Keratinocyte (primary cell): ENCODE results near the gene EPAS1. TPM values are rescaled to one million over a fixed set of nuclear protein-coding genes. Genes with fewer than 3 reads are reported as not detected.

ENCODE experiments used
- DNase-seq: peaks from one replicate; pipeline ENCODE4 v3.0.0-alpha.2; 2011; ENCODE audit warnings: low read depth, missing footprints, low spot score
- FAIRE-seq: peaks from 2 replicates; lab custom pipeline; 2011; peaks lifted over from hg19 to GRCh38; lab: Jason Lieb, UNC
- H2AFZ ChIP-seq: 2 replicates; pipeline ENCODE4 v1.6.0; 2012; ENCODE audit warnings: low read length, control low read depth, inconsistent platforms; ENCODE audit not compliant: control insufficient read depth
- H3K27ac ChIP-seq: 2 replicates; pipeline ENCODE4 v1.5.1; 2011; ENCODE audit warnings: low read length; ENCODE audit not compliant: control insufficient read depth, insufficient read depth
- H3K27me3 ChIP-seq: 3 replicates; pipeline ENCODE4 v1.6.0; 2011; ENCODE audit warnings: low read length; ENCODE audit not compliant: control insufficient read depth, insufficient read depth; ENCODE audit errors: extremely low read depth
- H3K36me3 ChIP-seq, 2 experiments: 2 replicates in 1 of 2; 3 replicates in 1 of 2; pipeline ENCODE4 v1.5.1; 2011; ENCODE audit warnings: low read length in 2 of 2, mild to moderate bottlenecking in 1 of 2; ENCODE audit not compliant: control insufficient read depth in 2 of 2, insufficient read depth in 2 of 2; ENCODE audit errors: extremely low read depth in 1 of 2
- H3K4me1 ChIP-seq: 3 replicates; pipeline ENCODE4 v1.5.1; 2011; ENCODE audit warnings: low read length; ENCODE audit not compliant: control insufficient read depth, insufficient read depth; ENCODE audit errors: extremely low read depth
- H3K4me2 ChIP-seq: 3 replicates; pipeline ENCODE4 v1.6.0; 2011; ENCODE audit warnings: low read depth, low read length; ENCODE audit not compliant: control insufficient read depth, insufficient read depth; ENCODE audit errors: extremely low read depth
- H3K4me3 ChIP-seq, 3 experiments: fragments of 200-600 bp in 1 of 3; sonication (generic) in 1 of 3; 2 replicates in 2 of 3; 3 replicates in 1 of 3; pipeline ENCODE4 v1.5.1; 2011 to 2016; ENCODE audit warnings: low read length in 3 of 3, mild to moderate bottlenecking in 3 of 3, control low read depth in 2 of 3, inconsistent platforms in 1 of 3, low read depth in 1 of 3, mixed read lengths in 1 of 3, mixed run types in 1 of 3, moderate library complexity in 1 of 3; ENCODE audit not compliant: control insufficient read depth in 2 of 3, insufficient read depth in 2 of 3; ENCODE audit errors: extremely low read depth in 1 of 3
- H3K79me2 ChIP-seq: 2 replicates; pipeline ENCODE4 v1.6.0; 2012; ENCODE audit warnings: low read length; ENCODE audit not compliant: control insufficient read depth, insufficient read depth
- H3K9ac ChIP-seq: 3 replicates; pipeline ENCODE4 v1.6.0; 2011; ENCODE audit warnings: low read length; ENCODE audit not compliant: control insufficient read depth, insufficient read depth; ENCODE audit errors: extremely low read depth
- H3K9me1 ChIP-seq: 3 replicates; pipeline ENCODE4 v1.6.0; 2011; ENCODE audit warnings: low read length; ENCODE audit not compliant: control insufficient read depth, insufficient read depth; ENCODE audit errors: extremely low read depth
- H3K9me3 ChIP-seq: 2 replicates; pipeline ENCODE4 v1.5.1; 2012; ENCODE audit warnings: low read depth, low read length; ENCODE audit not compliant: control insufficient read depth
- H4K20me1 ChIP-seq: 3 replicates; pipeline ENCODE4 v1.6.0; 2011; ENCODE audit warnings: low read length; ENCODE audit not compliant: control insufficient read depth, insufficient read depth; ENCODE audit errors: extremely low read depth
- EZH2 ChIP-seq: IDR thresholded peaks from one replicate; pipeline ENCODE4 v1.6.1; 2012; ENCODE audit warnings: inconsistent platforms, mild to moderate bottlenecking, low read length, moderate library complexity
- dilution Hi-C: fragments of 300-500 bp; cut with MboI; formaldehyde crosslinking; loops from one replicate; pipeline ENCODE4 v1.7.0; 2020; ENCODE audit warnings: low sequenced_read_pairs; ENCODE audit not compliant: extremely low pct_ligation_motif_present
- polyA plus RNA-seq, 5 experiments: library from polyadenylated mRNA; depleted of rRNA in 3 of 5; stranded (reverse) in 3 of 5; stranded (forward) in 1 of 5; unstranded in 1 of 5; fragments of >200 nt; gene quantifications; 1 replicate in 1 of 5; 2 replicates in 3 of 5; 3 replicates in 1 of 5; pipeline versions ENCODE4 v1.2.1 to v1.2.3, GENCODE V29; 2011 to 2012; ENCODE audit warnings: missing spikeins in 2 of 5, low read depth in 1 of 5, low replicate concordance in 1 of 5
- TF ChIP-seq, protein P1 (sequence below), 3 experiments: IDR thresholded peaks in 1 of 3; conservative IDR thresholded peaks in 1 of 3; optimal IDR thresholded peaks in 1 of 3; 2 replicates in 2 of 3; 3 replicates in 1 of 3; pipeline versions ENCODE3 to v1.5.1; 2011; ENCODE audit warnings: low read length in 3 of 3, mild to moderate bottlenecking in 3 of 3, moderate library complexity in 2 of 3, control low read depth in 1 of 3, inconsistent platforms in 1 of 3; ENCODE audit not compliant: insufficient read depth in 2 of 3; ENCODE audit errors: extremely low read depth in 1 of 3

EPAS1 gene
- polyA plus RNA-seq, 1 donor (not counting 4 experiments of a cell fraction or from before 2014, with no cell fraction given), result 96.7 TPM

DNA sequence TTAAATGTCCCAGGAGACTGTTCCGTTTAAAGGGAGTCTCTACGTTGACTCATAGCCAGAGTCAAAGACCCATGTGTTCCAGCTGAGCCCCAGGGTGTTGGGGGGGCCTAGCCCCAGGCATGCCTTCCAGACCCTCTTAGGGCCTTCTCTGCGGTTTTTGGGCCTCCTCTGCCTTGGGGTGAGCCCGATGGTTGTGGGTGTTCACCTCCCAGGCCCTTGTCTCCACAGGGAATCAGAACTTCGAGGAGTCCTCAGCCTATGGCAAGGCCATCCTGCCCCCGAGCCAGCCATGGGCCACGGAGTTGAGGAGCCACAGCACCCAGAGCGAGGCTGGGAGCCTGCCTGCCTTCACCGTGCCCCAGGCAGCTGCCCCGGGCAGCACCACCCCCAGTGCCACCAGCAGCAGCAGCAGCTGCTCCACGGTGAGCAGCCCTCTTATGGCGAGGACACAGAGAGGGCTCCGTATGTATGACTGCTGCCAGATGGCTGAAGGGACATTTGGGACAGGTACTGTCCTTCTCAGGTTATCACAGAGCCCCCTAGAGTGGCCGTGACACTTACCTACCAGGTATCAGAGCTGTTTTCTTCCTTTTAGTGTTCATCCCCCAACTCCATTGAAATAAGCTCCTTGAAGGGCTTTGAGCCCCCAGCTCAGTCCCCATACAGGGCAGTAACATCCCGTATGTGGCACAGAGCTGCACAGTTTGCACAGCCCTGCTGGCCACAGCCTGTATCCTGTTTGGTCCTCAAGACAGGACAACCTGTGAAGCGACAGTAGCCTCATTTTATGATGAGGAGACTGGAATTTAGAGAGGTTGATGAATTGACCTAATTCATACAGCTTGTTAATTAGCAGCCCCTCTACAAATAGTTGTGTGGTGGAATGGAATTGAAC, 80.7 kb downstream of the EPAS1 start:
- no peak overlapping the region for H3K4me3 ChIP-seq
- no peak overlapping the region for H3K4me2 ChIP-seq
- FAIRE-seq (no peak), DNase-seq (no peak)
- H3K4me1 ChIP-seq, result no peaks in the 10 kb centered on the region
- no peak overlapping the region for H2AFZ ChIP-seq
- H4K20me1 ChIP-seq, result no peaks in the 10 kb centered on the region
- dilution Hi-C loops, result no loop called here
- TF ChIP-seq, protein P1, sequence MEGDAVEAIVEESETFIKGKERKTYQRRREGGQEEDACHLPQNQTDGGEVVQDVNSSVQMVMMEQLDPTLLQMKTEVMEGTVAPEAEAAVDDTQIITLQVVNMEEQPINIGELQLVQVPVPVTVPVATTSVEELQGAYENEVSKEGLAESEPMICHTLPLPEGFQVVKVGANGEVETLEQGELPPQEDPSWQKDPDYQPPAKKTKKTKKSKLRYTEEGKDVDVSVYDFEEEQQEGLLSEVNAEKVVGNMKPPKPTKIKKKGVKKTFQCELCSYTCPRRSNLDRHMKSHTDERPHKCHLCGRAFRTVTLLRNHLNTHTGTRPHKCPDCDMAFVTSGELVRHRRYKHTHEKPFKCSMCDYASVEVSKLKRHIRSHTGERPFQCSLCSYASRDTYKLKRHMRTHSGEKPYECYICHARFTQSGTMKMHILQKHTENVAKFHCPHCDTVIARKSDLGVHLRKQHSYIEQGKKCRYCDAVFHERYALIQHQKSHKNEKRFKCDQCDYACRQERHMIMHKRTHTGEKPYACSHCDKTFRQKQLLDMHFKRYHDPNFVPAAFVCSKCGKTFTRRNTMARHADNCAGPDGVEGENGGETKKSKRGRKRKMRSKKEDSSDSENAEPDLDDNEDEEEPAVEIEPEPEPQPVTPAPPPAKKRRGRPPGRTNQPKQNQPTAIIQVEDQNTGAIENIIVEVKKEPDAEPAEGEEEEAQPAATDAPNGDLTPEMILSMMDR (optimal IDR thresholded peaks at IDR 0.05 in 1 of 3, IDR thresholded peaks at IDR 0.05 in 1 of 3, conservative IDR thresholded peaks at IDR 0.05 in 1 of 3; ENCODE audit: extremely low read depth in 1 of 3, insufficient read depth in 2 of 3, low read length in 3 of 3), result no peak
- no peak for TF ChIP-seq EZH2
- H3K9ac ChIP-seq, result no peak overlapping the region
- no peaks in the 10 kb centered on the region for H3K9me3 ChIP-seq
- H3K36me3 ChIP-seq, result peaks cover 49 to 57% of the 10 kb centered on the region in 2 experiments
- no peaks in the 10 kb centered on the region for H3K9me1 ChIP-seq
- no peaks in the 10 kb centered on the region for H3K79me2 ChIP-seq
- no peaks in the 10 kb centered on the region for H3K27me3 ChIP-seq
- H3K27ac ChIP-seq, result no peak overlapping the region

DNA sequence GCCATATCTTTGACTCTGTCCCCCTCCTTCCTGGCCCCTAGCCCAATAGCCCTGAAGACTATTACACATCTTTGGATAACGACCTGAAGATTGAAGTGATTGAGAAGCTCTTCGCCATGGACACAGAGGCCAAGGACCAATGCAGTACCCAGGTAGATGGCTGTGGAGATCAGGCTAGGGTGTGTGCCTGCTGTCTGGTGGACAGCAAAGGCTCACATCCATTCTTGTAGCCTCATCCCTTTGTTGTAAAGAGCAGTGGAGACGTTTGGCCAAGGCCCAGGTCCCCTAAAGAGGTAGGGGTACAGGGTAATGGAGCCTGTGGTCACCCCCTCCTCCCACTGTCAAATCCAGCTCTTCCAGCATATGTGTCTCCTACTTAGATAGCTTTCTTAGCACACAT, 81.4 kb downstream of the EPAS1 start:
- H3K27me3 ChIP-seq, result no peaks in the 10 kb centered on the region
- DNase-seq (no peak), FAIRE-seq (no peak)
- peaks cover 47 to 63% of the 10 kb centered on the region in 2 experiments for H3K36me3 ChIP-seq
- H3K79me2 ChIP-seq, result no peaks in the 10 kb centered on the region
- no peaks in the 10 kb centered on the region for H3K9me1 ChIP-seq
- no peak overlapping the region for H2AFZ ChIP-seq
- H3K27ac ChIP-seq, result no peak overlapping the region
- dilution Hi-C loops, result no loop called here
- H3K4me2 ChIP-seq, result no peak overlapping the region
- no peaks in the 10 kb centered on the region for H4K20me1 ChIP-seq
- no peaks in the 10 kb centered on the region for H3K9me3 ChIP-seq
- H3K4me3 ChIP-seq, result no peak overlapping the region
- TF ChIP-seq, protein P1 (optimal IDR thresholded peaks at IDR 0.05 in 1 of 3, IDR thresholded peaks at IDR 0.05 in 1 of 3, conservative IDR thresholded peaks at IDR 0.05 in 1 of 3; ENCODE audit: extremely low read depth in 1 of 3, insufficient read depth in 2 of 3, low read length in 3 of 3), result no peak
- no peak for TF ChIP-seq EZH2
- H3K9ac ChIP-seq, result no peak overlapping the region
- no peaks in the 10 kb centered on the region for H3K4me1 ChIP-seq
